ENCODE data around the gene CRB1. TPM values are rescaled to one million over a fixed set of nuclear protein-coding genes. Genes with fewer than 3 reads are reported as not detected.

CRB1 gene
- total and polyA plus RNA-seq, 2 of the 8 experiments (the other 6 are each of a cell fraction or from before 2014, with no cell fraction given): 0.03 TPM; not detected in 1

DNA sequence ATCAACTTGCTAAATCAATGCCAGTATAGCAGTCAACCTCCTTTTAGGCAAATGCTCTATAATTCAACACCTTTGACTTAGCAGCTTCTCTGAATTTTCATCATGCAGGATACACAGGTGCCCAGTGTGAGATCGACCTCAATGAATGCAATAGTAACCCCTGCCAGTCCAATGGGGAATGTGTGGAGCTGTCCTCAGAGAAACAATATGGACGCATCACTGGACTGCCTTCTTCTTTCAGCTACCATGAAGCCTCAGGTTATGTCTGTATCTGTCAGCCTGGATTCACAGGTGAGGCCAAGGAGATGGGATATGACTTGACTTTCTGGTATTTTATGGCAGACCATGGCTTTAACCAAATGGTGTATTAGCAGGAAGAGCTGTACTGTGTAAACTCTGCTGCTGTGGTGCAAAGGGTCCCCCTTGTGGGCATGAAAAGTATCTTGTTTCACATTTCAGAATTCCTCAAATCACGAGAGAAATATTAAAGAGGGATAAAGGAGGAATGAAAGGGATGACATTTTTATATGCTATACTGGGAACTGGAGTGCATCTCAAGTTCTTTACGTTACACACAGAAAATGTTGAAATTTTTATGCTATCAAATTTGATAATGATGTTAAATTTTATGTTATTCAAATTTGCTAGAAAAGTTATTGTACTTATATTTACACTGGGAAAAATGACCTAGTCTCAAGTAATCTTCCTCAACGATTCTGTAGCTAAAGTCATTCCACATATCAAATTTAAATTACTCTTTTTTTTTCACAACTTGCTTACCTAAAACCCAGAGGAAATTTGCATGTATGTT lies 88.9 kb downstream of the CRB1 start:
- Histone ChIP-seq H3K4me1 (replicated peaks in 1 of 4; ENCODE audit: control insufficient read depth in 3 of 4, insufficient read depth in 4 of 4, low read length in 3 of 4) (no peaks in the 10 kb centered on the region; a peak in 1 of 7 replicates), H4K5ac (ENCODE audit: insufficient read length, low read depth, low read length) (no peak overlapping the region), H3K4me2 (ENCODE audit: insufficient read depth in 1 of 2, low read depth in 2 of 2, low read length in 2 of 2) (no peak overlapping the region), H2BK15ac (ENCODE audit: low read length) (no peak overlapping the region), H4K8ac (ENCODE audit: extremely low read depth, insufficient read depth, low read length) (no peak overlapping the region), H3K36me3 (ENCODE audit: control insufficient read depth in 2 of 4, insufficient read depth in 4 of 4, low read length in 3 of 4) (no peaks in the 10 kb centered on the region), H2AFZ (ENCODE audit: low read length) (peak overlapping the region; percentile 94; the same call in 1 of the 2 replicates), H3K9me3 (ENCODE audit: insufficient read depth in 2 of 2, low read depth in 1 of 2, low read length in 1 of 2) (no peaks in the 10 kb centered on the region), H3K23me2 (ENCODE audit: low read depth, low read length) (no peaks in the 10 kb centered on the region), H2AK5ac (ENCODE audit: low read depth, low read length) (no peak overlapping the region), H3K56ac (replicated peaks; ENCODE audit: insufficient read length, low read depth, low read length) (no peak overlapping the region), H3K27me3 (replicated peaks in 1 of 4; ENCODE audit: control insufficient read depth in 3 of 4, extremely low read depth in 1 of 4, insufficient read depth in 3 of 4, low read length in 3 of 4) (no peaks in the 10 kb centered on the region), H3K14ac (ENCODE audit: insufficient read length) (no peak overlapping the region), H3K4me3 (ENCODE audit: extremely low read depth in 1 of 4, insufficient read depth in 2 of 4, low read depth in 3 of 4, low read length in 4 of 4) (no peak overlapping the region), H2BK5ac (ENCODE audit: low read depth, low read length) (no peak overlapping the region), H4K20me1 (replicated peaks in 1 of 2; ENCODE audit: control insufficient read depth in 1 of 2, insufficient read depth in 2 of 2, low read length in 2 of 2) (no peaks in the 10 kb centered on the region), H3K79me1 (ENCODE audit: low read depth, low read length) (no peaks in the 10 kb centered on the region), H3K9ac (replicated peaks in 1 of 4; ENCODE audit: extremely low read depth in 1 of 4, low read depth in 3 of 4, low read length in 3 of 4) (no peak overlapping the region), H2BK120ac (replicated peaks; ENCODE audit: low read depth, low read length) (no peak overlapping the region), H2BK12ac (ENCODE audit: low read depth, low read length) (no peak overlapping the region), H2BK20ac (ENCODE audit: low read length) (no peak overlapping the region), H3K23ac (ENCODE audit: insufficient read length) (no peak overlapping the region), H3K27ac (ENCODE audit: low read depth, low read length) (no peak overlapping the region), H3K18ac (ENCODE audit: extremely low read depth, low read length) (no peak overlapping the region), H4K91ac (replicated peaks; ENCODE audit: insufficient read length, low read length) (no peak overlapping the region), H3K79me2 (ENCODE audit: control insufficient read depth in 1 of 2, insufficient read depth in 2 of 2, low read length in 2 of 2) (no peaks in the 10 kb centered on the region), H3K4ac (replicated peaks; ENCODE audit: insufficient read length, low read depth, low read length) (no peak overlapping the region)
- FAIRE-seq (peak; percentile 88), DNase-seq (ENCODE audit: low read depth in 1 of 2, low spot score in 2 of 2) (no peak)
- no peak for TF ChIP-seq HDAC2 (IDR thresholded peaks at IDR 0.05; ENCODE audit: borderline replicate concordance in 1 of 2, low read depth in 2 of 2, low read length in 2 of 2)
- TF ChIP-seq TEAD4 (IDR thresholded peaks at IDR 0.05; ENCODE audit: low read depth, low read length): 0 out of 2 replicates have a peak, but pooled peaks have one; percentile 14
- no peak for TF ChIP-seq CREB1 (IDR thresholded peaks at IDR 0.05)
- no peak for TF ChIP-seq RBBP5 (IDR thresholded peaks at IDR 0.05; ENCODE audit: borderline replicate concordance, low read depth, low read length)
- no peak for TF ChIP-seq ASH2L (IDR thresholded peaks at IDR 0.05; ENCODE audit: low read length)
- peak; percentile 91 for TF ChIP-seq RAD21 (IDR thresholded peaks at IDR 0.05 in 1 of 2, conservative IDR thresholded peaks at IDR 0.05 in 1 of 2; ENCODE audit: low read depth in 2 of 2, low read length in 2 of 2)
- TF ChIP-seq, protein P1, sequence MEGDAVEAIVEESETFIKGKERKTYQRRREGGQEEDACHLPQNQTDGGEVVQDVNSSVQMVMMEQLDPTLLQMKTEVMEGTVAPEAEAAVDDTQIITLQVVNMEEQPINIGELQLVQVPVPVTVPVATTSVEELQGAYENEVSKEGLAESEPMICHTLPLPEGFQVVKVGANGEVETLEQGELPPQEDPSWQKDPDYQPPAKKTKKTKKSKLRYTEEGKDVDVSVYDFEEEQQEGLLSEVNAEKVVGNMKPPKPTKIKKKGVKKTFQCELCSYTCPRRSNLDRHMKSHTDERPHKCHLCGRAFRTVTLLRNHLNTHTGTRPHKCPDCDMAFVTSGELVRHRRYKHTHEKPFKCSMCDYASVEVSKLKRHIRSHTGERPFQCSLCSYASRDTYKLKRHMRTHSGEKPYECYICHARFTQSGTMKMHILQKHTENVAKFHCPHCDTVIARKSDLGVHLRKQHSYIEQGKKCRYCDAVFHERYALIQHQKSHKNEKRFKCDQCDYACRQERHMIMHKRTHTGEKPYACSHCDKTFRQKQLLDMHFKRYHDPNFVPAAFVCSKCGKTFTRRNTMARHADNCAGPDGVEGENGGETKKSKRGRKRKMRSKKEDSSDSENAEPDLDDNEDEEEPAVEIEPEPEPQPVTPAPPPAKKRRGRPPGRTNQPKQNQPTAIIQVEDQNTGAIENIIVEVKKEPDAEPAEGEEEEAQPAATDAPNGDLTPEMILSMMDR (IDR thresholded peaks at IDR 0.05; ENCODE audit: control extremely low read depth in 1 of 3, insufficient read depth in 1 of 3, low read depth in 1 of 3, low read length in 3 of 3): peak in 2 of 3 experiments; percentile 69 to 78; a peak in 3 of 4 replicates
- no peak for TF ChIP-seq CBX8 (IDR thresholded peaks at IDR 0.05; ENCODE audit: borderline replicate concordance, low read depth, low read length)
- CTCF ChIA-PET (ENCODE audit: partially characterized antibody): interaction anchor here (0.6 to 3.6 kb wide), 35 partner anchors 9 to 1833 kb away, joined by 3 to 47 read pairs (median 4); no protein-coding TSS in a partner anchor
- POLR2A ChIA-PET (ENCODE audit: partially characterized antibody): no interaction called here
- WGBS, 2 experiments (ENCODE audit: extremely low coverage in 1 of 2, insufficient coverage in 1 of 2, insufficient read length in 1 of 2, insufficient replicate concordance in 2 of 2, low coverage in 1 of 2, low lambda C conversion rate in 2 of 2, missing lambda C conversion rate in 1 of 2): 62% methylated on average over 5 of the region's 5 CpGs; no CpG with 5 or more reads in 1 of the 2 experiments
